SH-SY5Y (cell line): Measurements from ENCODE around the gene B4GALT2.

Experiments
- GATA2 ChIP-seq: IDR thresholded peaks from 2 replicates; pipeline ENCODE4 v1.6.1; 2011; ENCODE audit warnings: mild to moderate bottlenecking, low read depth, low read length
- GATA3 ChIP-seq: IDR thresholded peaks from 2 replicates; pipeline ENCODE4 v1.6.1; 2011; ENCODE audit warnings: low read depth, mild to moderate bottlenecking, low read length, moderate library complexity

- no peak for TF ChIP-seq GATA2
- TF ChIP-seq GATA3, result no peak
Observed at GRCh38 chr1:43934101-43934985, 44.7 kb upstream of the B4GALT2 start.
